Uterus (tissue), 4 donors: ENCODE measurements around the gene PRKD3. TPM values are rescaled to one million over a fixed set of nuclear protein-coding genes. Genes with fewer than 3 reads are reported as not detected.

Experiments used
- DNase-seq, 2 donors: peaks; one replicate each; pipeline ENCODE4 v3.0.0-alpha.2; 2019 to 2020
- H3K27ac ChIP-seq, 2 donors: fragments of 200-600 bp; sonication (generic); 1 replicate in 1 of 2; 2 replicates in 1 of 2; pipeline ENCODE4 v1.5.1; 2016 to 2018
- H3K27me3 ChIP-seq, 2 donors: fragments of 200-600 bp; sonication (generic); one replicate each; pipeline ENCODE4 v1.5.1; 2018 to 2019; ENCODE audit warnings: control low read depth in 1 of 2
- H3K36me3 ChIP-seq, 2 donors: fragments of 200-600 bp; sonication (generic); one replicate each; pipeline ENCODE4 v1.5.1; 2019; ENCODE audit warnings: control low read depth in 1 of 2
- H3K4me1 ChIP-seq, 2 donors: fragments of 200-600 bp; sonication (generic); one replicate each; pipeline ENCODE4 v1.5.1; 2018 to 2019; ENCODE audit warnings: control low read depth in 1 of 2
- H3K4me3 ChIP-seq, 2 donors: fragments of 200-600 bp; sonication (generic); 1 replicate in 1 of 2; 2 replicates in 1 of 2; pipeline ENCODE4 v1.5.1; 2018 to 2019; ENCODE audit warnings: mild to moderate bottlenecking in 1 of 2
- H3K9me3 ChIP-seq, 2 donors: fragments of 200-600 bp; sonication (generic); one replicate each; pipeline ENCODE4 v1.5.1; 2019; ENCODE audit warnings: control low read depth in 1 of 2
- CTCF ChIP-seq, 4 experiments: fragments of 200-600 bp in 2 of 4; fragments of 450-650 bp in 2 of 4; sonication (generic) in 2 of 4; IDR thresholded peaks; one replicate each; pipeline ENCODE4 v1.5.1; 2016 to 2019; ENCODE audit warnings: antibody characterized with exemption in 4 of 4, mild to moderate bottlenecking in 2 of 4, moderate library complexity in 1 of 4
- POLR2A ChIP-seq, 2 donors: fragments of 450-650 bp; IDR thresholded peaks; one replicate each; pipeline ENCODE4 v1.6.1; 2016; ENCODE audit warnings: antibody characterized with exemption in 2 of 2, mild to moderate bottlenecking in 1 of 2, moderate library complexity in 1 of 2
- intact Hi-C: fragments of 100-400 bp; cut with DNase I; formaldehyde crosslinking; loops from one replicate; pipeline ENCODE4 v1.15.1; 2023; ENCODE audit warnings: low total_unique reads
- total RNA-seq, 4 donors: library from RNA; depleted of rRNA in 3 of 4; stranded (reverse); fragments of >200 nt in 3 of 4; gene quantifications; one replicate each; pipeline versions ENCODE4 v1.1.0 to v1.2.4, GENCODE V29; 2014 to 2023
- donor health status: DM: yes; HTN: yes; CAD: no.

Gene PRKD3
- total RNA-seq, 4 donors from 2014 or later, result 53.8 to 128 (median 57.7) TPM

- TF ChIP-seq POLR2A (IDR thresholded peaks at IDR 0.05) (no peak), CTCF (IDR thresholded peaks at IDR 0.05) (peak in 3 of 4 experiments; percentile 17 to 56 (median 34))
- peak; percentile 42 to 47 for DNase-seq
- H3K27ac ChIP-seq, result peak overlapping the region; percentile 81 to 87
- H3K27me3 ChIP-seq, result no peaks in the 10 kb centered on the region
- H3K36me3 ChIP-seq, result no peaks in the 10 kb centered on the region
- H3K4me1 ChIP-seq, result no peaks in the 10 kb centered on the region
- intact Hi-C loops, result no loop called here
- no peaks in the 10 kb centered on the region for H3K9me3 ChIP-seq
- H3K4me3 ChIP-seq, result peak overlapping the region; percentile 56 to 64
Measured at GRCh38 chr2:37343537-37344434, 19.2 kb upstream of the PRKD3 start.

DNA sequence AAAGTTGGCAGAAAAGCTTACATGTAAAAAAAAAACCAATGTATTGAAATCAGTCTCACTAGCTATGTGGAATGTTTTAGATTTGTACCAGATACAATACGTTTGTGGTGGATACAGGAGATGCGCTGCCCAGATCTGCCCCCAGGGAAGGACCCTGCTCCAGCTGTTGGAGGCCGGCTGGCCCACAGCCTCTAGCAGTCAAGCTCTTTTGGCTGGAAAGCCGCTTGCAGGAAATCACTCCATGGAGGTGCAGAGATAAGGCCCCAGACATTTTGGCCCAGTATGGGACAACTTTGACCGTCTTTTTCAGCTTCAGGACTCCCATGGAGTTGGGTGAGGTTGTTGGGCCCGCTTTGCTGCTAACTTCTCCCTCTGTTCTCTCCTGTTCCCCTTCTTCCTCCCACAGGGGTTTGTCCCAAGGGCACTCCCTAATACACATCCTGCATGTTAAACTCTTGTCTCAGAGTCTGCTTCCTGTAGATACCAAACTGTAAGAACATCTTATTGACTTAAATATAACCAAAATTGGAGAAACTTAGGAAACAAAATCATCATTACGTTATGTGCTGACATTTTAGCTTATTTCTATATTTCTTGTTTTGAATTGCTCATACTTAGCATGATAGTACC lies 18.1 kb upstream of the PRKD3 start:
- no peaks in the 10 kb centered on the region for H3K27me3 ChIP-seq
- TF ChIP-seq CTCF (IDR thresholded peaks at IDR 0.05) (no peak), POLR2A (IDR thresholded peaks at IDR 0.05) (no peak)
- no peaks in the 10 kb centered on the region for H3K36me3 ChIP-seq
- no peak overlapping the region for H3K4me3 ChIP-seq
- H3K9me3 ChIP-seq, result no peaks in the 10 kb centered on the region
- intact Hi-C loops, result no loop called here
- no peak overlapping the region for H3K27ac ChIP-seq
- DNase-seq, result no peak
- no peaks in the 10 kb centered on the region for H3K4me1 ChIP-seq

GRCh38 chr2:37340637-37341036 lies 16.0 kb upstream of the PRKD3 start:
- Histone ChIP-seq H3K27ac (no peak overlapping the region), H3K36me3 (no peaks in the 10 kb centered on the region), H3K4me1 (no peaks in the 10 kb centered on the region), H3K9me3 (no peaks in the 10 kb centered on the region), H3K4me3 (no peak overlapping the region), H3K27me3 (no peaks in the 10 kb centered on the region)
- TF ChIP-seq POLR2A (IDR thresholded peaks at IDR 0.05) (no peak), CTCF (IDR thresholded peaks at IDR 0.05) (no peak)
- intact Hi-C loops, result no loop called here
- no peak for DNase-seq

DNA sequence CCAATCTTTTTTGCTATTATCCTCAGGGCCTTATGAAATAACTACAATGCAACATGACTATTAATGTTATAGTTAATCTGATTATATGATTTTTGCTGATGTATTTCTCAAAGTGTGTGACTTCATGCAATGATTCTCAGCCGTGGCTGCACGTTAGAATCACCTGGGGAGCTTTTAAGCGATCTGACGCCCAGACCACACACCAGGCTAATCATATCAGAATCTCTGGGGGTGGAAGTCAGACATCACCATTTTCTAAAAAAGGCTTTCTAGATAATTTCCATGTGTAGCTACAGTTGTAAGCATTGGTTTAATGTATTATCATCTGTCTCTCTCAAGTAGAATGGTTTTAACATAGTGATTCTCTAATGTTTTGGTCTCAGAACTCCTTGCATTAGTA lies 14.3 kb upstream of the PRKD3 start:
- no peak for DNase-seq
- H3K27ac ChIP-seq, result no peak overlapping the region
- no peaks in the 10 kb centered on the region for H3K27me3 ChIP-seq
- no peak overlapping the region for H3K4me3 ChIP-seq
- TF ChIP-seq CTCF (IDR thresholded peaks at IDR 0.05) (no peak), POLR2A (IDR thresholded peaks at IDR 0.05) (no peak)
- no peaks in the 10 kb centered on the region for H3K36me3 ChIP-seq
- intact Hi-C loops, result no loop called here
- no peaks in the 10 kb centered on the region for H3K4me1 ChIP-seq
- no peaks in the 10 kb centered on the region for H3K9me3 ChIP-seq
